DMS153 treated with DMSO at 0.1 percent for 48 hours (cell line): ENCODE results near the gene VPREB3.

Experiments used
- DNase-seq: peaks from one replicate; lab custom pipeline; 2025; ENCODE audit not compliant: unreplicated experiment; lab: John Stamatoyannopoulos, UW

VPREB3 gene

DNA sequence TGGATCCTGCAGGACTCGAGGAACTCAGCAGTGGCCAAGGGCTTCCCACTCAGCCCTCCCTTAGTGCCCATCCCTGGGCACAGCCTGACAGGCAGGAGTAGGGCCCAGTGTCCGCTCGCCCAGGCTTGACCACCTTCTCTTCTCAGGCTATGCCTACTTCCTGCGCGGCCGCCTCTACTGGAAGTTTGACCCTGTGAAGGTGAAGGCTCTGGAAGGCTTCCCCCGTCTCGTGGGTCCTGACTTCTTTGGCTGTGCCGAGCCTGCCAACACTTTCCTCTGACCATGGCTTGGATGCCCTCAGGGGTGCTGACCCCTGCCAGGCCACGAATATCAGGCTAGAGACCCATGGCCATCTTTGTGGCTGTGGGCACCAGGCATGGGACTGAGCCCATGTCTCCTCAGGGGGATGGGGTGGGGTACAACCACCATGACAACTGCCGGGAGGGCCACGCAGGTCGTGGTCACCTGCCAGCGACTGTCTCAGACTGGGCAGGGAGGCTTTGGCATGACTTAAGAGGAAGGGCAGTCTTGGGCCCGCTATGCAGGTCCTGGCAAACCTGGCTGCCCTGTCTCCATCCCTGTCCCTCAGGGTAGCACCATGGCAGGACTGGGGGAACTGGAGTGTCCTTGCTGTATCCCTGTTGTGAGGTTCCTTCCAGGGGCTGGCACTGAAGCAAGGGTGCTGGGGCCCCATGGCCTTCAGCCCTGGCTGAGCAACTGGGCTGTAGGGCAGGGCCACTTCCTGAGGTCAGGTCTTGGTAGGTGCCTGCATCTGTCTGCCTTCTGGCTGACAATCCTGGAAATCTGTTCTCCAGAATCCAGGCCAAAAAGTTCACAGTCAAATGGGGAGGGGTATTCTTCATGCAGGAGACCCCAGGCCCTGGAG, 29.3 kb upstream of the VPREB3 start:
- no peak for DNase-seq

DNA sequence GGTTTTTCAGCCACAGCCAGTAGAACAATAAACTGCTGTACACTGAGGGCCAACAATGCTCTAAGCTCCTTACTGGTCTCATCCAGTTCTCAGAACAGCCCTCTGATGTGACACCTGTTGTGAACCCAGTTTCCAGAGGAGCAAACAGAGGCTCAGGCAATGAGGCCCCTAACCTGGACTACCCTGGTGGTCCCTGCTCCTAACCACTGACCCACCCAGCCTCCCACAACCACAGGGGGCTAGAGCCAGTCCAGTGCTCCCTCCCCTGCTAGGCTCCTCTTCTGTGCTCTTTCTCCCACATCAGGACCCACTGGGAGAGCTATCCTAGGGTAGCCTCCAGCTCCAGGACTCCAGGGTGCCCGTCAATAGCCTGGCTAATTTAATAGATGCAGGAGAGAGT, 28.5 kb upstream of the VPREB3 start:
- no peak for DNase-seq

DNA sequence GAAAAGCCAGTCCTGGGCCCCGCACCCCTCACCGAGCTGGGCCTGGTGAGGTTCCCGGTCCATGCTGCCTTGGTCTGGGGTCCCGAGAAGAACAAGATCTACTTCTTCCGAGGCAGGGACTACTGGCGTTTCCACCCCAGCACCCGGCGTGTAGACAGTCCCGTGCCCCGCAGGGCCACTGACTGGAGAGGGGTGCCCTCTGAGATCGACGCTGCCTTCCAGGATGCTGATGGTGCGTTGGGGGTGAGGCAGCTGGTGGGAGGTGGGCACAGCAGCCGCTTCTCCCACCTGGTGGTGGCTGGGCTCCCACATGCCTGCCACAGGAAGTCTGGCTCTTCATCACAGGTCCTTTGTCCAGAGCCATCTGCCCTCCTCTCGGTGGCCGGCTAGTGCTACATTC, 28.0 kb upstream of the VPREB3 start:
- no peak for DNase-seq

DNA sequence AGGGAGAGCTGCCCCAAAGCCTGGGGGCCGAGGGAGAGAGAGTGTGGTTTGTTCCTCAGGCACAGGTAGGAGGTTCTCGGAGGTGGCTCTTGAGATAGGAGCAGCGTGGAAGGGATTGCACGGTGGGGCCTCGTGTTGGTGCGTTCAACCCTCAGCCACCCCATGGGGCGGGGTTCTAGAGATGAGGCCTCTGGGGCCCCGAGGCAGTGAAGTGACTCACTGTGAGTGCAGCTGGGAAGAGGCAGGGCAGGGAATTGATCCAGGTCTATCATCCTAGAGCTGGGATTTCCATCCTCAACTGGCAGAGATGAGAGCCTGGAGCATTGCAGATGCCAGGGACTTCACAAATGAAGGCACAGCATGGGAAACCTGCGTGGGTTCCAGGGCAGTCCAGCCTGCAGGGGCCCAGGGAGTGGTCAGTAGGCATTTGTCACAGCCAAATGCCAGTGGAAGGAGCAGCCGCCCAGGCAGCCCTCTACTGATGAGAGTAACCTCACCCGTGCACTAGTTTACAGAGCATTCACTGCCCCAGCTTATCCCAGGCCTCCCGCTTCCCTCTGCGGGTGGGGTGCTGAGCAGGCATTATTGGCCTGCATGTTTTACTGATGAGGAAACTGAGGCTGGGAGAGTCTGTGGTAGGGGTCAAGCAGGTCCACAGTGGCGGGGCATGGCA, 27.4 kb upstream of the VPREB3 start:
- DNase-seq: no peak

DNA sequence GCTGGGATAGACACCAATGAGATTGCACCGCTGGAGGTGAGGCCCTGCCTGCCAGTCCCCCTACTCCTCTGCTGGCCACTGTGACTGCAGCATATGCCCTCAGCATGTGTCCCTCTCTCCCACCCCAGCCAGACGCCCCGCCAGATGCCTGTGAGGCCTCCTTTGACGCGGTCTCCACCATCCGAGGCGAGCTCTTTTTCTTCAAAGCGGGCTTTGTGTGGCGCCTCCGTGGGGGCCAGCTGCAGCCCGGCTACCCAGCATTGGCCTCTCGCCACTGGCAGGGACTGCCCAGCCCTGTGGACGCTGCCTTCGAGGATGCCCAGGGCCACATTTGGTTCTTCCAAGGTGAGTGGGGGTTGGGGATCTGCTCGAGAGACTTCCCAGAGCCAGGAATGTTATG, 26.8 kb upstream of the VPREB3 start:
- no peak for DNase-seq

DNA sequence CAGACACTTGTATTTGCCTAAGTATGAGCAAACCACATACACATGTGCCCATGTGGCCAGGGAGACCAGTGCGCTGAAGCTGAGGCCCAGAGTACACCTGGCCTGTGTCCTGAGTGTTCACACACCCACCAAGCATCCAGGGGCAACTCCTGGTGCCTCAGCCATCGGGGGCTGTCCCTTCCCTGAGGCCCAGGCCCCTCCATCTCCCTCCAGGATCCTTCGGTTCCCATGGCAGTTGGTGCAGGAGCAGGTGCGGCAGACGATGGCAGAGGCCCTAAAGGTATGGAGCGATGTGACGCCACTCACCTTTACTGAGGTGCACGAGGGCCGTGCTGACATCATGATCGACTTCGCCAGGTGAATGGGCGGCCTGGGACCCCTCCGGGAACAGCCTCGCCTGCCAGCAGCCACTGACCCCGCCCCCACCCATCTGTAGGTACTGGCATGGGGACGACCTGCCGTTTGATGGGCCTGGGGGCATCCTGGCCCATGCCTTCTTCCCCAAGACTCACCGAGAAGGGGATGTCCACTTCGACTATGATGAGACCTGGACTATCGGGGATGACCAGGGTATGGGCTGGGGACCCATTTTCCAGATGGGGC, 26.0 kb upstream of the VPREB3 start:
- no peak for DNase-seq

DNA sequence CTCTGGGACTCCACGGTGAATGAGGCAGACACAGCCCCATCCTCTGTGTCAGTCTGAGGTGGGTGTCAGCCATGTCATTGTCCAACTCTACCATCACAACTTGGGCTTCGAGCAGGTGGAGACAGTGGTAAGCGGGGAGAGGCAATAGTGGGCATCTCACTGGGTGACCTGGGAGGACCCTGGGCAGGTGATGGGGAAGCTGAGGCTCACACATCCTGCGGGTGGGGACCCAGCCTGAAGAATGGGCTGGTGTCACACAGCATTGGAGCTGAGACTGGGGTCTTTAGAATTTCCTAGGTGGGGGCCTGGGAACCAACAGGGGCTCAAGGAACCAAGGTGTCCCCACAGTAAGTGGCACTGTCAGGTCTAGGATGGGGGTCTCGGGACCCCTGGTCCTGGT, 25.5 kb upstream of the VPREB3 start:
- no peak for DNase-seq

DNA sequence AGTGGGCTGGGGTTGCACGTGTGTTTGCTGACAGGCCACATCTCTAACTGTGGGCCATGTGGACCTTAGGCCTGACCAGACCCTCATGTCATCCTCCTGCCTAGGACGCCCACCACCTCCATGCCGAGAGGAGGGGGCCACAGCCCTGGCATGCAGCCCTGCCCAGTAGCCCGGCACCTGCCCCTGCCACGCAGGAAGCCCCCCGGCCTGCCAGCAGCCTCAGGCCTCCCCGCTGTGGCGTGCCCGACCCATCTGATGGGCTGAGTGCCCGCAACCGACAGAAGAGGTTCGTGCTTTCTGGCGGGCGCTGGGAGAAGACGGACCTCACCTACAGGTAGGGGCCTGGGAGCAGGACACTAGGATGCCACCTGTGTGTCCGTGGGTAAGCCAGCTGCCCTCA, 24.9 kb upstream of the VPREB3 start:
- DNase-seq: no peak

DNA sequence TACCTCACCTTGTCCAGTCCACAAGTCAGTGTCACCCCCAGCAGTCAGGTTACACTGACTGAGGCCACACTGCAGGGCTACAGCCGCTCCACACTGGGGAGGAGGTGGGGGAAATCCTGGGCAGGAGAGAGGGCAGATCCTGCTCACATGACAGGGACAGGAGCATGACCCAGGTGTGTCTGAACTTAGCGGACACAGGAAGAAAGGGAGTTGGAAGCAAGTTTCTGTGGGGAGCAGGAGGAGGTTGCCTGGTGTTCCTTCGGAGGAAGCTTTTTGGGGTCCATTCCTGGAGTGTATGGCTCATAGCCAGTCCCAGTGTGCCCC, 24.3 kb upstream of the VPREB3 start:
- DNase-seq: no peak

DNA sequence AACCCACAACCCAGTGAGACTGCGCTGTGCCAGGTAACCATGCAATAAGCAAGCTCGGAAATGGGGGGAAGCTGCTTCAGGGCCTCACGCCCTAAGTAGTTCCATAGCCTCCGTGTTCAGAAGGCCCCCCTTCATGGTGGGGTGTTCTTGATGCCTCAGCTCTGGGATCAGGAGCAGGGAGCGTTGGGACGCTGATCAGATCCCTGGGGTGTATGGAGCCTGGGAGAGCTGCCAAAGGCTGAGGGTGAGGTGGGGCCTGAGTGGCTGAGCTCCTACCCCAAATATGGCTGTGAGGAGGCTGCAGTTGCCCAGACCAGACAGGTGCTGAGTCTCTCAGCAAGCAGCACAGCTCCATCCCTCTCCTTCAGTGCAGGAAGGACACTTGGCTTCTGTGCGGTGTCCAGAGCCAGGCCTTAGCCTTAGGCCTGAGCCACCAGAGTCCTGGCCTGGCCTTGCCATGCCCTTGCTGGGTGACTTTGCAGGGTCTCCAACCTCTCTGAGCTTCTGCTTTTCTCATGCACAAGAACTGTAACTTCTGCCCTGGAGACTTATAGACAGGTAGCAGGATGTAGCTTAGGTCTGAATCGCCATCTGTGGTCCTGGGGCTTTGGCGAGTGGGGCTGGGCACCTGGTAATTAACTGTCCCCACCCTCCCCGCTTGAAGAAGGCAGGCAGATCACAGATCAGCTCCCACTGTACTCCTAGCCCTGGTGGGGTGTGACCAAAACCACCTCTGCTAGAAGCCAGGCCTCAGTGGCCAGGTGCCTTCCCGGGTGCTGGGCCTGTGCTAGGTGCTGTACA, 23.8 kb upstream of the VPREB3 start:
- no peak for DNase-seq

DNA sequence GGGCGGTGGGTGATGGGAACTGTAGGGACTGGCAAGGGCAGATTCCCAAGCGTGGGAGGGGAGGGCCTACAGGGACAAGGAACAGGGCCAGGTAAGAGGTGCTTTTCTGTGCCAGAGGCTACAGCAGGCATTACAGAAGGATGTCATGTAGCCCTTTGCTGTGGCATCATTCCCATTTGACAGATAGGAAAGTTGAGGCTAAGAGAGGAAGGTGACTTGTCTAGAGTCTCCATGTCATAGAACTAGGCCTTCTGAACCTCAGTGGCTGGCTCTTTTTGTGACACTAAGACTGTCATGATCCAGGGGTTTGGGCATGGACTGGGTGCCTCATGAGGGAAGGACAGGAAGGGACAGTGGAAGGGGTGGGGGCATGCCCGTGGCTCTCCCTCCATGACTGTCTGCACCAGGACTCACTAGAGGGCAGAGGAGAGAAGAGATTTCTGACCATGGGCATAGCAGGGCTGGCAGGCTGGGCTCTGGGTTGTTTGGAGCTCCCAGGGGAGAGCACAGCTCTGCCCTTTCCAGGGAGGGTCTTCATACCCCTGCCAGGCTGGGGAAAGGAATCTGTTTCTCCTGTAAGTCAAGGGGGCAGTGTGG, 21.7 kb upstream of the VPREB3 start:
- DNase-seq: no peak

DNA sequence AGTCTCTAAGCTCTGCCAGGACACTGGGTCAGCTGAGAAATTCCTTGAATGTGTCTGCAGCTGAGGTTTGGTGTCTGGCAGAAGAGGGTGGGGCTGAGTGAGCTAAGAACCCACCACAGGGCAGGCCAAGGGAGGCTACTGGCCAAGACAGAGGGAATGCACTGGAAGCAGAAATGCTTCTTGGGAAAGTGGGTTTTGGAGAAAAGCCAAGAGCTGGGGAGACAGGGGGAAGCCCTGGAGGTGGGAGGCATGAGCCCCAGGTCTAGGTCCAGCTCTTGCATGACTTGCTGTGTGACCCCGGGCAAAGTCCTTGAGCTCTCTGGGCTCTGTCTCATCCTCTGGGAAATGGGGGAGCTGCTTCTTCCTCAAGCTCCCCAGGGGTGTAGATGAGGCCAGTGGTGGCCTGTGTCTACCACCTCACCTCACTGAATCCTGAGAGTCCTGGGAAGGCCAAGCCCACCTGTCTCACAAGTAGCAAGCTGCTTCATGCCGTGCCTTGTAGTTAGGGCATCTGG, 20.8 kb upstream of the VPREB3 start:
- no peak for DNase-seq

DNA sequence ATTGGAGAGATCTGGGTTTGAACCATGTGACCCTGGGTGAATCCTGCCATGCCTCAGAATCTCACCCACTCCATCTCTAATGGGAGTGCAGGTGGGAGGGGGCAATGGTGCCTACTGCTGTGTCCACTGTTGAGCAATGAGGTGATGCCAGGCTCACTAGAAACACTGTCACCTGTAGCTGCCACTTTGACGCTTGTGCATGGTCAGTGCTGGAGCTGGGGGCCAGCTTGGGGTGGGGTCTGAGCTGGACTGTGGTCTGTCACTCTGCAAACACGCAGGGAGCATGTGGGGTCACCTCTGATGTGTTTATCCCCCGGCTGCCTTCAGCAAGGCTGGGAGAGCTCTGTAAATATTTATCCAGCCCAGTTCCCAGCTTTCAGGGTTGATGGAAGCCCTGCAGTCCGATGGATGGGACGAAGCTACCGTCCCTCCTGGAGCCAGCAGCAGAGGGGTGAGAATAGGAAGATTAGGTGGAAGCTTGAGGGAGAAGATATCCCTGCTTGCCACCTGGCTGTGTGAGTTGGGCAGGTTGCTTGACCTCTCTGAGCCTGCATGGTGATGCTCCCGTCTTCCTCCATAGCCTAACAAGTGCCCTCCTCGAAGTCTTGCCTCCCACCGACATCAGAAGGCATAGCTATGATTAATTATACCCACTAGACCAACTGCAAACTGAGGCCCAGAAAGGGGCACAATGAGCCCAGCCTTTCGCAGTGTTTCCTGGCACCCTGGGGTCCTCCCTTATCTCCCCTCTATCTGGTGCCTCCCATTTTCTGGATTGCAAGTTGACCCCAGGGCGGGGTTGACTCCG, 20.1 kb upstream of the VPREB3 start:
- no peak for DNase-seq

DNA sequence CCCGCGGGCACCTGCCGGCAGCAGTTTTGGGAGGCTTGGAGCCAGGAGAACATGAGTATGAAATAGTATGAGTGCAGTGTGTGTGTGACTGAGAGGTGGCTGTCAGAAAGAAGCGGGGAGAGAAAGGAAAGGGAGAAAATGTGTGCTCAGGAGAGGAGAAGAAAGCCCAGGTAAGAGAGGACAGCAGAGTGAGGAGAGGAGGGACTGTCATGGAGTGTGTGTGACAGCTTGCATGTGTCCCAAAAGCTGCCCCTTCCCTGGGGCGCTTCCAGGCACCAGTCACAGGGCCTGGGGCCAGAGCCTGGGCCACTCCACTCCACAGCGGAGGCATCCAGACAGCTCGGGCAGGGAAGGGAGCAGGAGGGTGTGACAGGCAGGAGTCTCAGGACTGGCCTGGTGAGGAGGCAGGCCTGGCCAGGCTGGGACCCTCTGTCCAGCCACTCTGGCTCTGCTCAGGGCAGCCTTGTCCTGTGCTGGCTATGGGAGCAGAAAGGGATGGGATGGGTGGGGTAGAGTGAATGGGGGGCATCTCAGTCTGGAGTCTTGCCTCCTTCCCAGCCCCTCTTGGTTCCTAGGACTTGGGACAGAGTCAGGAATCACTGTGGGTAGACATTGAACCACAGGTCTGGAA, 19.4 kb upstream of the VPREB3 start:
- no peak for DNase-seq

DNA sequence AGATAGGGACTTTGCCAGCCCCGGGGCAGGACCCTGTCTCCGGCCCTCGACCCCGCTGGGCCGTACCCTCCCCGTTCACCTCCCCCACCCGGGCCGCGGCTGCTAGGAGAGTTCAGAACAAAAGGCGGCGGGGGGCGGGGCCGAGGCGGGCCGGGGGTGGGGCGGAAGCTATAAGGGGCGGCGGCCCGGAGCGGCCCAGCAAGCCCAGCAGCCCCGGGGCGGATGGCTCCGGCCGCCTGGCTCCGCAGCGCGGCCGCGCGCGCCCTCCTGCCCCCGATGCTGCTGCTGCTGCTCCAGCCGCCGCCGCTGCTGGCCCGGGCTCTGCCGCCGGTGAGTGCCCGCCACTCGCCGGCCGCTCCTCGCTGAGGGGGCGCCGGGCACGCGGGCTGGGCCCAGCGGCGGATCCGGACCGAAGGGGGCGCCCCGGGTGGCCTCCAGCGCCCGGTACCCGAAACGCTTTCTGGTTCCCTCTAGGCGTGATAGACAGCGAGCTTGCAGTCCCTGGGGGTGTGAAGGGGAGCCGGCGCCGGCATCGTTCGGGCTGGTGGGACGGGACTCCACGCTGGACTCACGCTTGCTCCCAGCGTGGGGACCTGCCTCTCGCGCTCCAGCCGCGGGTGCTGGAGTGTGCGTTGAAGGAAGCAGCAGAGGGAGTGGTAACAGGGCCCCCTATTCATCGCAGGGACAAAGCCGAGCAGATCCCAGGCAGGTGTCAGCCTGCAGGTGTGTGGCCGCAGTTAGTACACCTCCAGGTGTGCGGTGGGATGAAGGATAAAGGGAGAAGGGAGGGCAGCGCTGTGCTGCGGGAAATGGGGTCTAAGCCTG, 18.6 kb upstream of the VPREB3 start, which contains the start of gene MMP11:
Gene MMP11 (plus strand): TSS at position 201 of the 825 bp plus-strand sequence. CDS start 22 bp downstream, at position 223.
- no peak for DNase-seq

DNA sequence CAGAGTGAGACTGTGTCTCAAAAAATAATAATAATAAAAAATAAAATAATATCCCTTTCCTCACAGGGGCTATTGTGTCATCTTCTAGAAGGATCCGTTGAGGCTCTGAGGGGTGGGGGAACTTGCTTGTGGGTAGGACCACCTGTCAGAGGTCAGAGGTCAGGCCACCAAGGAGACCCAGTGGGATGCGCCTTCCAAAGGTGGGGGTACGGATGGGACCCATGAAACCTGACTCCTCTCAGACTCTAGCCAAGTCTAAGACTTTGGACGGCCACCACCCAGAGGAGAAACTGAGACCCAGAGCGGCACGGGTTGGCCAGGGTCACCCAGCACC, 18.1 kb upstream of the VPREB3 start:
- DNase-seq: no peak

DNA sequence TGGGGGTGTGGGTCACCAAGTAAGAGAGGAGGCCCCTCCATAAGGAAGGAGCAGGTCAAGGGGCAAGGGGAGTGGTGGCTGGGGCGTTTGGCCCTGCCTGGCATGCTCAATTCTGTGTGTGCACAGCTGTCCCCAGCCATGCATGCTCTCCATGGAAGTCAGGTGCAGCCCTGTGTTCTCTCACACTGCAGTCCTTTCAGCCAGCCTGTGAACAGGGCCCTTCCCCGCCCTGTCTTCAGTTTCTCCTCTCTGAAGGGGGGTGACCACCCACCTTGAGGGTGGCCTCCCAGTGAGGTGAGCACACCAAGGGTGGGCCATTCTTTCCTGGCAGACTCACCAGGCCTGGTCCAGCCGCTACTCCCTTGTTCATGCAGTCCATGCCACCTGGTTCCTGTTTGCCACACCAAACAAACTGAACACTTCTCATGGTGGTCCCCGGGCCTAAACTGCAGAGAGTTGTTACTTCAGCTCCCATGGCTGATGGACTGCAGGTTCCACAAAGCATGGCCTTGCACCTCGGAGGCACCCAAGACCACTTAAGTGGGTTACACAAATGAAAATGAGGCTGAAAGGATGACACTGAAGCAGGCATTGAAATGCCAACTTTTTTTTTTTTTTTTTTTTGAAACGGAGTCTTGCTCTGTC, 15.2 kb upstream of the VPREB3 start:
- no peak for DNase-seq
